ENCODE measurements around the gene ANKRD40. TPM values are rescaled to one million over a fixed set of nuclear protein-coding genes. Genes with fewer than 3 reads are reported as not detected.

Gene ANKRD40
- total RNA-seq: 30.2 TPM

GRCh38 chr17:50707289-50708049 lies at the start of gene ANKRD40:
ANKRD40 (minus strand) TSS chr17:50707914; CDS start chr17:50707654, 260 bp downstream.

GRCh38 chr17:50719144-50719923 lies 11.6 kb upstream of the ANKRD40 start, which contains the start of gene LUC7L3:
LUC7L3 (plus strand) TSS chr17:50719603; CDS start chr17:50719733, 130 bp downstream.

Small RNA genes lying within 50 kb of the gene (small RNA-seq; reads per million reads assigned to genes)
- gene RF00019: not detected

Other genes starting within 250 kb of the ANKRD40 start
- gene CHAD, start 239.0 kb downstream of the ANKRD40 start, total RNA-seq: 0.46 TPM
- gene RSAD1, start 229.1 kb downstream of the ANKRD40 start, total RNA-seq: 14.1 TPM
- gene MYCBPAP, start 199.5 kb downstream of the ANKRD40 start, total RNA-seq: 1.8 TPM
- gene EPN3, start 175.2 kb downstream of the ANKRD40 start, total RNA-seq: 0.23 TPM
- 32.8 TPM for gene SPATA20, start 160.7 kb downstream of the ANKRD40 start, total RNA-seq
- gene CACNA1G, start 147.2 kb downstream of the ANKRD40 start, total RNA-seq: 36.0 TPM
- 0.46 TPM for gene ABCC3, start 73.0 kb downstream of the ANKRD40 start, total RNA-seq
- gene LUC7L3, start 11.7 kb upstream of the ANKRD40 start, total RNA-seq: 109 TPM
- gene ANKRD40CL, start 59.6 kb upstream of the ANKRD40 start, total RNA-seq: not detected
- 14.3 TPM for gene WFIKKN2, start 127.7 kb upstream of the ANKRD40 start, total RNA-seq
- 21.0 TPM for gene TOB1, start 158.4 kb upstream of the ANKRD40 start, total RNA-seq

Measured in diencephalon (tissue), 1 donor.